Islet of Langerhans (tissue), 1 donor: ENCODE data around the gene LACRT.
A peak's percentile ranks its signal among the peaks of the same experiment; 100 is the strongest.

Experiments used
- FAIRE-seq: peaks from one replicate; lab custom pipeline; 2011; peaks lifted over from hg19 to GRCh38; lab: Jason Lieb, UNC

The LACRT gene

GRCh38 chr12:54631988-54632728 lies 2.5 kb downstream of the LACRT start:
- FAIRE-seq, result no peak

GRCh38 chr12:54631551-54631950 lies 3.1 kb downstream of the LACRT start:
- no peak for FAIRE-seq

GRCh38 chr12:54629925-54630324 lies 4.8 kb downstream of the LACRT start:
- no peak for FAIRE-seq

GRCh38 chr12:54628186-54628846 lies 6.4 kb downstream of the LACRT start:
- FAIRE-seq, result no peak

- FAIRE-seq, result no peak
These were observed 7.4 kb downstream of the LACRT start for GRCh38 chr12:54627304-54627703.

GRCh38 chr12:54625598-54625997 lies 9.1 kb downstream of the LACRT start:
- FAIRE-seq, result no peak

- no peak for FAIRE-seq
These were observed 10.1 kb downstream of the LACRT start for GRCh38 chr12:54624315-54625279.

- peak; percentile 87 for FAIRE-seq
These were observed 12.1 kb downstream of the LACRT start for GRCh38 chr12:54622463-54623183.

- FAIRE-seq, result no peak
These were observed 17.6 kb downstream of the LACRT start for GRCh38 chr12:54616933-54617680.

- no peak for FAIRE-seq
These were observed 22.4 kb downstream of the LACRT start for GRCh38 chr12:54612225-54612750.

- FAIRE-seq, result no peak
These were observed 23.0 kb downstream of the LACRT start for GRCh38 chr12:54611715-54612149.

GRCh38 chr12:54608769-54609168 lies 25.9 kb downstream of the LACRT start:
- no peak for FAIRE-seq

- no peak for FAIRE-seq
These were observed 26.5 kb downstream of the LACRT start for GRCh38 chr12:54608156-54608555.

GRCh38 chr12:54606556-54606955 lies 28.1 kb downstream of the LACRT start:
- no peak for FAIRE-seq

GRCh38 chr12:54605138-54605970 lies 29.3 kb downstream of the LACRT start:
- no peak for FAIRE-seq

- no peak for FAIRE-seq
These were observed 30.3 kb downstream of the LACRT start for GRCh38 chr12:54604436-54604835.

- no peak for FAIRE-seq
These were observed 30.8 kb downstream of the LACRT start for GRCh38 chr12:54603872-54604271.

GRCh38 chr12:54603173-54603814 lies 31.4 kb downstream of the LACRT start:
- peak; percentile 78 for FAIRE-seq

- FAIRE-seq, result no peak
These were observed 32.0 kb downstream of the LACRT start for GRCh38 chr12:54602661-54603060.

GRCh38 chr12:54601841-54602240 lies 32.9 kb downstream of the LACRT start:
- no peak for FAIRE-seq
